ENCODE results near the gene TTLL10. TPM values are rescaled to one million over a fixed set of nuclear protein-coding genes. Genes with fewer than 3 reads are reported as not detected.

Gene TTLL10
- total RNA-seq, 4 donors from 2014 or later, result 0.19 to 0.44 TPM; not detected in 2

DNA sequence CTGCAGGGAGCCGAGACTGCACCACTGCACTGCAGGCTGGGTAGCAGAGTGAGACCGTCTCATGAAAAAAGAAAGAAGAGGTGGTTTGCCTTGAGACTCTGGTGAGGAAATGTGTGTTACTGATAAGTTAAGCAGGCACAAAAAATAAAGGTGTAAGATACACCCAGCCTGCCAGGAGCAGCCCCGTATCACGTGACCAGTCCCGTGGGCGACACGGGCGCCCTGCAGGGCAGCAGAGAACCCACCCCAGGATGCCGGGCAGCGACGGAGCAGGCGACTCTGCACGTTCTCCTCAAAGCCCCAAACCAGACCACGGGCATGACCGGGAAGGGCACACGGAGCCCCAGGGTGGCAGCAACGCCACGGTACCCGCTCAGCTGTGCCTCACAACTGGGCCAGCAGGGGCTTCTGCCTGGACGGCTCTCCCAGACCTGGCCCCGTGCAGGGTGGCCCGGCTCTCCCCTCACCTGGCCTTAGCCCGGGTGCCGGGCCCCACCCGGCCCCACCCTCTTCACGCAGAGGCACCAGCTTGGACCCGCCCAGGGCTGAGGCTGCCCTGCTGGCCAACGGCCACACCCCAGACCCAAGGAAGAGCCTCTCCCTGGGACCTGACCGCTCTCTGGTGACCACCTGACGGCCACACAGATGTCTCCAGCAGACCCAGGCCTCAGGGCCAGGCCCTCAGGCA lies 48.4 kb downstream of the TTLL10 start:
- intact Hi-C loops (cut with DNase I), result no loop called here
- H3K4me3 ChIP-seq, result no peak overlapping the region
- no peak for DNase-seq
- peaks cover 0 to 35% (median 4%) of the 10 kb centered on the region in 3 donors for H3K4me1 ChIP-seq
- no peak overlapping the region for H3K27ac ChIP-seq
- H3K9me3 ChIP-seq, result no peaks in the 10 kb centered on the region
- H3K36me3 ChIP-seq, result peaks cover 33 to 100% (median 38%) of the 10 kb centered on the region in 3 donors
- WGBS, 2 donors, result 90% methylated on average over 9 of the region's 30 CpGs
- H3K27me3 ChIP-seq, result no peaks in the 10 kb centered on the region
- TF ChIP-seq CTCF (IDR thresholded peaks at IDR 0.05), result no peak
- no peak for TF ChIP-seq POLR2A (IDR thresholded peaks at IDR 0.05)

- H3K27ac ChIP-seq, result no peak overlapping the region
- H3K4me3 ChIP-seq, result no peak overlapping the region
- TF ChIP-seq POLR2A (IDR thresholded peaks at IDR 0.05) (no peak), CTCF (IDR thresholded peaks at IDR 0.05) (no peak)
- no peaks in the 10 kb centered on the region for H3K9me3 ChIP-seq
- peaks cover 38 to 100% (median 38%) of the 10 kb centered on the region in 3 donors for H3K36me3 ChIP-seq
- intact Hi-C loops (cut with DNase I), result no loop called here
- H3K4me1 ChIP-seq, result peaks cover 0 to 31% (median 1%) of the 10 kb centered on the region in 3 donors
- 95 to 96% methylated on average over 22 to 40 of the region's 44 CpGs for WGBS, 2 donors
- no peaks in the 10 kb centered on the region for H3K27me3 ChIP-seq
- no peak for DNase-seq
Observed at GRCh38 chr1:1222575-1223225, 49.0 kb downstream of the TTLL10 start.

GRCh38 chr1:1223321-1223720 lies 49.6 kb downstream of the TTLL10 start:
- peaks cover 39 to 100% (median 43%) of the 10 kb centered on the region in 3 donors for H3K36me3 ChIP-seq
- intact Hi-C loops (cut with DNase I), result no loop called here
- TF ChIP-seq POLR2A (IDR thresholded peaks at IDR 0.05), result no peak
- TF ChIP-seq CTCF (IDR thresholded peaks at IDR 0.05), result no peak
- DNase-seq, result no peak
- no peak overlapping the region for H3K27ac ChIP-seq
- H3K4me1 ChIP-seq, result peaks cover 0 to 31% (median 0%) of the 10 kb centered on the region in 3 donors
- no peak overlapping the region for H3K4me3 ChIP-seq
- 80 to 92% methylated on average over 1 to 5 of the region's 15 CpGs for WGBS, 2 donors
- no peaks in the 10 kb centered on the region for H3K27me3 ChIP-seq
- no peaks in the 10 kb centered on the region for H3K9me3 ChIP-seq

GRCh38 chr1:1223891-1224290 lies 50.2 kb downstream of the TTLL10 start:
- no peak overlapping the region for H3K27ac ChIP-seq
- peaks cover 38 to 100% (median 48%) of the 10 kb centered on the region in 3 donors for H3K36me3 ChIP-seq
- no peak overlapping the region for H3K4me3 ChIP-seq
- no peak for DNase-seq
- no peak for TF ChIP-seq CTCF (IDR thresholded peaks at IDR 0.05)
- WGBS, 2 donors, result 93 to 100% methylated on average over 1 to 12 of the region's 21 CpGs
- no peaks in the 10 kb centered on the region for H3K9me3 ChIP-seq
- no peaks in the 10 kb centered on the region for H3K27me3 ChIP-seq
- H3K4me1 ChIP-seq, result peaks cover 0 to 33% (median 0%) of the 10 kb centered on the region in 3 donors
- intact Hi-C loops (cut with DNase I), result no loop called here

DNA sequence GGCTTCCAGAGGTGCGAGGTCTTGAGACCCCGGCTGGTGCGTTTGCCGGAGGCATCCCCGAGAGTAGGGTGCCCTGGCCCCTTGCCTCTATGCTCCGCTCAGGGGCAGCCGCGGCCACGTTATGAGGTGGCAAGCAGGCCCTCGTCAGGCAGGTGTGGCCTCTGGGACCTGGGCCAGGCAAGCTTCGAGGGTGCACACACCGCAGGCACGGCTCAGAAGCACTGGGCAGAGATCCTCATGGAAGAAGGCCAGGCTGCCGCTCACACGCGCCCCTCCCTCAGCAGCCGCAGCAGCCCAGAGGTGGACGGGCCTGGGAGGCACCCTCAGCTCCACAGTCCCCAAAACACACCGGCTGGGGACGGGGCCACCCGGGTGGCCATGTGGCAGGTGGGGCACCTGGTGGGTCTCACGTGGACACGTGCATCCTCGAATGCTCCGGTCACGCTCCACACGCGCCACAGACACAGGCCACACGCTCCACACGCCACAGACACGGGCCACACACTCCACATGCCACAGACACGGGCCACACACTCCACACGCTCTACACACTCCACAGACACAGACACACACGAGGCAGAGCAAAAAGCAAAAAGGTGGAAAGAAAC lies 51.7 kb downstream of the TTLL10 start:
- no peak overlapping the region for H3K27ac ChIP-seq
- WGBS, 2 donors, result 60 to 78% methylated on average over 2 to 14 of the region's 34 CpGs
- no peaks in the 10 kb centered on the region for H3K27me3 ChIP-seq
- intact Hi-C loops (cut with DNase I), result no loop called here
- DNase-seq, result no peak
- peaks cover 9 to 48% (median 13%) of the 10 kb centered on the region in 3 donors for H3K4me1 ChIP-seq
- H3K36me3 ChIP-seq, result peaks cover 38 to 92% (median 48%) of the 10 kb centered on the region in 3 donors
- H3K9me3 ChIP-seq, result no peaks in the 10 kb centered on the region
- TF ChIP-seq POLR2A (IDR thresholded peaks at IDR 0.05), result no peak
- no peak for TF ChIP-seq CTCF (IDR thresholded peaks at IDR 0.05)
- no peak overlapping the region for H3K4me3 ChIP-seq

Data from esophagus squamous epithelium (tissue), 5 donors.